ENCODE measurements around the gene DTNA. TPM values are rescaled to one million over a fixed set of nuclear protein-coding genes. Genes with fewer than 3 reads are reported as not detected.

DTNA gene
- total RNA-seq, 2 donors from 2014 or later: 10.7 to 76.2 TPM

DNA sequence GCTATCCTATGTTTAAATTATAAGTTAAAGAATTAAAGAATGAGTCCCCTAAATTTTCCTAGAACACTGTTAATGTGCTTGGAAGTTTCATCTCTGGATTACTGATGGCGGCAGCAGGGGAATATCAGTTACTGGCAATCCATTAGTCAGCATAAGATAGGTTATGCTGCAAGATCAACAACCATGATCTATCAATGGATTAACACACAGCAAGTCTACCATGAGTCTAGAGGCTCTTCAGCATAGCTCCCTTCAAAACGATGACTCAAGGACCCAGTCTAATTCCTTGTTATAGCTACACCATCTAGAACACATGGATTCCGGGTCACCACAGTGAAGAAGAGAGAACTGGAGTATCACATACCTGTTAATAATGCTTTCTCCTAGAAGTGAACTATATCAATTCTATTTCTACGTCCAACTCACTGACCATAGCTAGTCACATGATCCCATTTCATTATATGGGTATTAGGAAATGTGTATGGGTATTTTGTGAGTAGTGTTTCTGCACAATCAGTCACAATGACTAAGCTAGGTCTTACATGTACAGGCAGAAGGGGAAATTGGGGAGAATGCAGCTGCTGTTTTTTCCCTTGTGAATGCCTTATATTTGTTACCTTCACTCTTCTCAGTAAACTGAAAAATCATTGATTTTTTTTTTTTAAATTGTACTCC is 222.8 kb downstream of the DTNA start:
- no peaks in the 10 kb centered on the region for H3K36me3 ChIP-seq
- intact Hi-C loops (cut with DNase I): no loop called here
- TF ChIP-seq POLR2A (IDR thresholded peaks at IDR 0.05) (no peak), POLR2AphosphoS5 (IDR thresholded peaks at IDR 0.05) (no peak)
- TF ChIP-seq, protein P1, sequence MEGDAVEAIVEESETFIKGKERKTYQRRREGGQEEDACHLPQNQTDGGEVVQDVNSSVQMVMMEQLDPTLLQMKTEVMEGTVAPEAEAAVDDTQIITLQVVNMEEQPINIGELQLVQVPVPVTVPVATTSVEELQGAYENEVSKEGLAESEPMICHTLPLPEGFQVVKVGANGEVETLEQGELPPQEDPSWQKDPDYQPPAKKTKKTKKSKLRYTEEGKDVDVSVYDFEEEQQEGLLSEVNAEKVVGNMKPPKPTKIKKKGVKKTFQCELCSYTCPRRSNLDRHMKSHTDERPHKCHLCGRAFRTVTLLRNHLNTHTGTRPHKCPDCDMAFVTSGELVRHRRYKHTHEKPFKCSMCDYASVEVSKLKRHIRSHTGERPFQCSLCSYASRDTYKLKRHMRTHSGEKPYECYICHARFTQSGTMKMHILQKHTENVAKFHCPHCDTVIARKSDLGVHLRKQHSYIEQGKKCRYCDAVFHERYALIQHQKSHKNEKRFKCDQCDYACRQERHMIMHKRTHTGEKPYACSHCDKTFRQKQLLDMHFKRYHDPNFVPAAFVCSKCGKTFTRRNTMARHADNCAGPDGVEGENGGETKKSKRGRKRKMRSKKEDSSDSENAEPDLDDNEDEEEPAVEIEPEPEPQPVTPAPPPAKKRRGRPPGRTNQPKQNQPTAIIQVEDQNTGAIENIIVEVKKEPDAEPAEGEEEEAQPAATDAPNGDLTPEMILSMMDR (IDR thresholded peaks at IDR 0.05): no peak
- DNase-seq (ENCODE audit: low spot score): no peak
- WGBS: 95% methylated on average over 4 of the region's 4 CpGs
- no peak overlapping the region for H3K27ac ChIP-seq
- no peak overlapping the region for H3K4me3 ChIP-seq
- H3K4me1 ChIP-seq (replicated peaks): no peaks in the 10 kb centered on the region
- no peaks in the 10 kb centered on the region for H3K27me3 ChIP-seq (replicated peaks; ENCODE audit: insufficient read depth)
- no peaks in the 10 kb centered on the region for H3K9me3 ChIP-seq

DNA sequence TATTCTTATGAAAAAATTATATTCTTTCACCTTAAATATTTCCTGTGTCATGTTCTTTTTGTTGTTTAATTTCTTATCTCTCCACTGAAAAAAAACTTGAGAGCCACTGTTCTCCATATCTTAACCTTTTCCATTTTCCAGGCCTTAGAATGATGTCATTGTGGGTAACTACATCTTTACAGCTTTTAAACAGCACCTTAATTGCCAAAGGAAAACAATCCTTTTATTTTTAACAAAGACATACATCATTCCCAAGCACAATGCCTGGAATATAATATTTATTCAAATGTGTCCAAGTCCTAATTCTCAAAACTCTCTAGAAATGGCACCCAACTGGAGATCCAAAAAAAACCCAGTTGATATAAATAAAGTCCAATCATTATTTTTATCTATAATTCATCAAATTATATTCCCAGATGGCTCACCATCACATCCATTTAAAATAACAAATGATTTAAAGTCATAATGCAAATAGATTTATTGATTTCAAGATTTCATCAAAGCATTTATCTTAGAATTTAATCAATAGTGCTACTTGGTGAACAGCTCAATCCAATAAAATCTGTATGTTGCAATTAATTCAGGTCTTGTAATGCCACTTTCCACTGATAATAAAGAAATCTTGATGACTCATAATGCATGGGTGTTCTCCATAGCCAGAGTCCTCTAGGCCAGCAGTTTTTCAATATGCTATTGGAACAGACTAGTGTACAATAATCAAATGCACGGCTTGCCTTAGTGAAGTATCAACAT is 224.0 kb downstream of the DTNA start:
- Histone ChIP-seq H3K9me3 (no peaks in the 10 kb centered on the region), H3K27me3 (replicated peaks; ENCODE audit: insufficient read depth) (no peaks in the 10 kb centered on the region), H3K36me3 (no peaks in the 10 kb centered on the region), H3K4me1 (replicated peaks) (no peaks in the 10 kb centered on the region), H3K27ac (no peak overlapping the region), H3K4me3 (no peak overlapping the region)
- intact Hi-C loops (cut with DNase I): no loop called here
- 84% methylated on average over 1 of the region's 1 CpG for WGBS
- TF ChIP-seq, protein P1 (IDR thresholded peaks at IDR 0.05): no peak
- TF ChIP-seq POLR2A (IDR thresholded peaks at IDR 0.05): no peak
- TF ChIP-seq POLR2AphosphoS5 (IDR thresholded peaks at IDR 0.05): no peak
- DNase-seq (ENCODE audit: low spot score): no peak

DNA sequence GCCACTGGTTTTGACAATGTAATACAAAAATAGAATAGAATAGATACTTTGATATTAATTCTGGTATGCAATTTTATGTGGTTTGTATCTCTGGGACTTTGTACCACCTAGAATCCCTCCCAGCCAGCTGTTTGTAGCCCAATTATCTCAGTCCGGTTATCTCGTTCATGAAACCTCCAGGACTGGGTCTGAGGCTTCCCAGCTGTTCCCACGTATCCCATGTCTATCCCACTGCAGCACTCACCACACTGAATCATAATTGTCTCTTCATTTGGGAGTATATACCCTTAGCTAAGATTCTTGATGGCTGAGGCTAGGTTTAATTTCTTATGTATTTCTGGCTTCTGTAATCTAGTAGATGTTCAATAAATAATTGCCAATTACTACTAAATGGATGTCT is 226.7 kb downstream of the DTNA start:
- WGBS: 38% methylated on average over 3 of the region's 3 CpGs
- Histone ChIP-seq H3K27me3 (replicated peaks; ENCODE audit: insufficient read depth) (no peaks in the 10 kb centered on the region), H3K9me3 (no peaks in the 10 kb centered on the region), H3K36me3 (no peaks in the 10 kb centered on the region), H3K4me3 (no peak overlapping the region), H3K27ac (no peak overlapping the region), H3K4me1 (replicated peaks) (no peaks in the 10 kb centered on the region)
- DNase-seq (ENCODE audit: low spot score): no peak
- TF ChIP-seq, protein P1 (IDR thresholded peaks at IDR 0.05): no peak
- no peak for TF ChIP-seq POLR2A (IDR thresholded peaks at IDR 0.05)
- TF ChIP-seq POLR2AphosphoS5 (IDR thresholded peaks at IDR 0.05): no peak
- intact Hi-C loops (cut with DNase I): no loop called here

DNA sequence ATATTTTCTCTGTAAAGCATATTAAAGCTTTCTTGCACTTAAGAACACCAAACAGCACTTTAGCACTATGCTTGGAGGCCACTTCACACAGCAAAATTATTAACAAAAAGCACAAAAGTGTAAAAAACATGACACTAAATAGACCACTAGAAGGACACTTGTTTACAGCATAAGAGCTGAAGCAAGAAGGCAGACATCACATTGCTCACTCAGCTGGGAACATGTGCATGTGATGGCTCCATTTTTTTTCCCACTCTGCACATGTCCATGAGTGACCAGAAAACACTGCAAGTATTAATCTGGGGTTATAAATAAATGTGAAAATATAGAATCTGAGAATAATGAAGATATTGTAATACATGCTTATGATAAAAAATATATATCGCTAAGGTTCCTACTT is 228.0 kb downstream of the DTNA start:
- 98% methylated on average over 1 of the region's 1 CpG for WGBS
- H3K4me1 ChIP-seq (replicated peaks): no peaks in the 10 kb centered on the region
- TF ChIP-seq, protein P1 (IDR thresholded peaks at IDR 0.05): no peak
- no peak for TF ChIP-seq POLR2AphosphoS5 (IDR thresholded peaks at IDR 0.05)
- no peak for TF ChIP-seq POLR2A (IDR thresholded peaks at IDR 0.05)
- H3K27ac ChIP-seq: no peak overlapping the region
- no peaks in the 10 kb centered on the region for H3K9me3 ChIP-seq
- intact Hi-C loops (cut with DNase I): no loop called here
- no peaks in the 10 kb centered on the region for H3K36me3 ChIP-seq
- H3K27me3 ChIP-seq (replicated peaks; ENCODE audit: insufficient read depth): no peaks in the 10 kb centered on the region
- H3K4me3 ChIP-seq: no peak overlapping the region
- DNase-seq (ENCODE audit: low spot score): no peak

Measured in prostate gland (tissue), 2 donors.